ENCODE data around the gene CHP2.

- TF ChIP-seq CTCF (IDR thresholded peaks at IDR 0.05; ENCODE audit: poor library complexity) (no peak), EZH2 (IDR thresholded peaks at IDR 0.05; ENCODE audit: borderline replicate concordance) (no peak), EZH2phosphoT487 (IDR thresholded peaks at IDR 0.05; ENCODE audit: low read depth, severe bottlenecking, unreplicated experiment) (no peak)
Observed at GRCh38 chr16:23724096-23724784, 30.6 kb upstream of the CHP2 start.

All from hepatocyte (in vitro differentiated cells).